Spleen (tissue), 7 donors: ENCODE measurements around the gene ARHGEF26.
"Not testable (repeated sequence)": the region's sequence is repeated elsewhere in the genome, so short reads cannot be mapped to it uniquely, and the experiment has no call there.

Source experiments
- CTCF ChIP-seq, 11 experiments: fragments of 200-600 bp in 7 of 11; fragments of 450-650 bp in 4 of 11; sonication (generic) in 4 of 11; IDR thresholded peaks in 8 of 11; conservative IDR thresholded peaks in 3 of 11; 1 replicate in 7 of 11; 2 replicates in 4 of 11; pipeline versions ENCODE4 v1.4.0 to v1.8.0; 2016 to 2021; ENCODE audit warnings: antibody characterized with exemption in 11 of 11, inconsistent platforms in 4 of 11, mild to moderate bottlenecking in 1 of 11
- POLR2A ChIP-seq, 3 donors: fragments of 450-650 bp; IDR thresholded peaks; one replicate each; pipeline ENCODE4 v1.5.1; 2017; ENCODE audit warnings: antibody characterized with exemption in 3 of 3, mild to moderate bottlenecking in 1 of 3
- POLR2AphosphoS5 ChIP-seq, 3 donors: sonication (generic); formaldehyde crosslinking; IDR thresholded peaks; one replicate each; pipeline ENCODE4 v1.5.1; 2017; ENCODE audit warnings: antibody characterized with exemption in 3 of 3
- donor health status: DM: no; HTN: no; CAD: no; lungs with moderate emphysema.
- donor health status: DM: no; HTN: no; CAD: no.
- donor health status: DM: no; HTN: no; CAD: no.

GRCh38 chr3:154087756-154088480 is 33.3 kb upstream of the ARHGEF26 start:
- not testable (repeated sequence) for TF ChIP-seq POLR2A (IDR thresholded peaks at IDR 0.05); CTCF (IDR thresholded peaks at IDR 0.05 in 8 of 11, conservative IDR thresholded peaks at IDR 0.05 in 3 of 11); POLR2AphosphoS5 (IDR thresholded peaks at IDR 0.05)
